Measurements from ENCODE around the gene SLC40A1. TPM values are rescaled to one million over a fixed set of nuclear protein-coding genes. Genes with fewer than 3 reads are reported as not detected.

The SLC40A1 gene
- total RNA-seq, 2 donors from 2014 or later, result 43.6 to 183 TPM

- H3K9ac ChIP-seq (ENCODE audit: low read depth in 2 of 2, low read length in 2 of 2), result no peak overlapping the region
- H3K4me3 ChIP-seq, result no peak overlapping the region
- H3K36me3 ChIP-seq, result no peaks in the 10 kb centered on the region
- no peak overlapping the region for H3K27ac ChIP-seq
- no peak for DNase-seq
- H3K27me3 ChIP-seq, result no peaks in the 10 kb centered on the region
- intact Hi-C loops (cut with DNase I), result no loop called here
- no peak for TF ChIP-seq CTCF (IDR thresholded peaks at IDR 0.05)
- H3K9me3 ChIP-seq, result no peaks in the 10 kb centered on the region
- H3K4me1 ChIP-seq, result no peaks in the 10 kb centered on the region
These were observed 28.8 kb downstream of the SLC40A1 start for GRCh38 chr2:189551808-189552207.

GRCh38 chr2:189549449-189549832, 31.1 kb downstream of the SLC40A1 start:
- Histone ChIP-seq H3K4me1 (no peaks in the 10 kb centered on the region), H3K4me3 (no peak overlapping the region), H3K9me3 (no peaks in the 10 kb centered on the region), H3K27ac (no peak overlapping the region), H3K27me3 (no peaks in the 10 kb centered on the region), H3K9ac (ENCODE audit: low read depth in 2 of 2, low read length in 2 of 2) (no peak overlapping the region), H3K36me3 (no peaks in the 10 kb centered on the region)
- intact Hi-C loops (cut with DNase I), result no loop called here
- DNase-seq, result no peak
- no peak for TF ChIP-seq CTCF (IDR thresholded peaks at IDR 0.05)

- no peak for DNase-seq
- no peaks in the 10 kb centered on the region for H3K36me3 ChIP-seq
- H3K4me3 ChIP-seq, result no peak overlapping the region
- H3K9me3 ChIP-seq, result no peaks in the 10 kb centered on the region
- no peaks in the 10 kb centered on the region for H3K27me3 ChIP-seq
- H3K27ac ChIP-seq, result no peak overlapping the region
- TF ChIP-seq CTCF (IDR thresholded peaks at IDR 0.05), result no peak
- intact Hi-C loops (cut with DNase I), result no loop called here
- H3K4me1 ChIP-seq, result no peaks in the 10 kb centered on the region
- no peak overlapping the region for H3K9ac ChIP-seq (ENCODE audit: low read depth in 2 of 2, low read length in 2 of 2)
These were observed 31.7 kb downstream of the SLC40A1 start for GRCh38 chr2:189548666-189549448.

GRCh38 chr2:189545418-189545817, 35.2 kb downstream of the SLC40A1 start:
- Histone ChIP-seq H3K27me3 (no peaks in the 10 kb centered on the region), H3K4me1 (no peaks in the 10 kb centered on the region), H3K9me3 (no peaks in the 10 kb centered on the region), H3K9ac (ENCODE audit: low read depth in 2 of 2, low read length in 2 of 2) (no peak overlapping the region), H3K4me3 (no peak overlapping the region), H3K27ac (no peak overlapping the region), H3K36me3 (no peaks in the 10 kb centered on the region)
- TF ChIP-seq CTCF (IDR thresholded peaks at IDR 0.05), result no peak
- intact Hi-C loops (cut with DNase I), result no loop called here
- no peak for DNase-seq

GRCh38 chr2:189544318-189545042, 36.1 kb downstream of the SLC40A1 start:
- H3K27me3 ChIP-seq, result no peaks in the 10 kb centered on the region
- H3K4me1 ChIP-seq, result no peaks in the 10 kb centered on the region
- TF ChIP-seq CTCF (IDR thresholded peaks at IDR 0.05), result no peak
- H3K4me3 ChIP-seq, result no peak overlapping the region
- H3K36me3 ChIP-seq, result no peaks in the 10 kb centered on the region
- no peak overlapping the region for H3K9ac ChIP-seq (ENCODE audit: low read depth in 2 of 2, low read length in 2 of 2)
- intact Hi-C loops (cut with DNase I), result no loop called here
- no peak overlapping the region for H3K27ac ChIP-seq
- DNase-seq, result no peak
- no peaks in the 10 kb centered on the region for H3K9me3 ChIP-seq
